Measurements from ENCODE around the gene ACTR6.
"Not testable (repeated sequence)": the region's sequence is repeated elsewhere in the genome, so short reads cannot be mapped to it uniquely, and the experiment has no call there.

ACTR6 gene

GRCh38 chr12:100185361-100185894 is 15.2 kb upstream of the ACTR6 start:
- no peak for DNase-seq (ENCODE audit: low read depth)

- no peak for DNase-seq (ENCODE audit: low read depth)
Measured at GRCh38 chr12:100186071-100186470, 14.5 kb upstream of the ACTR6 start.

- DNase-seq (ENCODE audit: low read depth): no peak
Measured at GRCh38 chr12:100187068-100187467, 13.5 kb upstream of the ACTR6 start.

- no peak for DNase-seq (ENCODE audit: low read depth)
Measured at GRCh38 chr12:100187857-100188519, 12.6 kb upstream of the ACTR6 start.

- not testable (repeated sequence) for DNase-seq (ENCODE audit: low read depth)
Measured at GRCh38 chr12:100188888-100189635, 11.6 kb upstream of the ACTR6 start.

- no peak for DNase-seq (ENCODE audit: low read depth)
Measured at GRCh38 chr12:100189636-100190394, 10.8 kb upstream of the ACTR6 start.

GRCh38 chr12:100193085-100193484 is 7.5 kb upstream of the ACTR6 start:
- DNase-seq (ENCODE audit: low read depth): no peak

- no peak for DNase-seq (ENCODE audit: low read depth)
Measured at GRCh38 chr12:100197486-100197885, 3.1 kb upstream of the ACTR6 start.

- no peak for DNase-seq (ENCODE audit: low read depth)
Measured at GRCh38 chr12:100199023-100199346, 1.6 kb upstream of the ACTR6 start.

- DNase-seq (ENCODE audit: low read depth): no peak
Measured at GRCh38 chr12:100199347-100200149, 1.1 kb upstream of the ACTR6 start.

GRCh38 chr12:100201604-100202423 is 1.2 kb downstream of the ACTR6 start:
- DNase-seq (ENCODE audit: low read depth): no peak

- DNase-seq (ENCODE audit: low read depth): no peak
Measured at GRCh38 chr12:100207311-100207710, 6.7 kb downstream of the ACTR6 start.

GRCh38 chr12:100208834-100209233 is 8.2 kb downstream of the ACTR6 start:
- no peak for DNase-seq (ENCODE audit: low read depth)

GRCh38 chr12:100211698-100212097 is 11.1 kb downstream of the ACTR6 start:
- no peak for DNase-seq (ENCODE audit: low read depth)

- no peak for DNase-seq (ENCODE audit: low read depth)
Measured at GRCh38 chr12:100213016-100213891, 12.6 kb downstream of the ACTR6 start.

- DNase-seq (ENCODE audit: low read depth): no peak
Measured at GRCh38 chr12:100214518-100214917, 13.9 kb downstream of the ACTR6 start.

GRCh38 chr12:100215209-100215608 is 14.6 kb downstream of the ACTR6 start:
- DNase-seq (ENCODE audit: low read depth): peak; percentile 19

- no peak for DNase-seq (ENCODE audit: low read depth)
Measured at GRCh38 chr12:100216337-100216736, 15.7 kb downstream of the ACTR6 start.

GRCh38 chr12:100219328-100220109 is 18.9 kb downstream of the ACTR6 start:
- DNase-seq (ENCODE audit: low read depth): no peak
